Measurements from ENCODE around the gene KBTBD2. TPM values are rescaled to one million over a fixed set of nuclear protein-coding genes. Genes with fewer than 3 reads are reported as not detected.

Gene KBTBD2
- total and polyA plus RNA-seq, 2 experiments from 2014 or later: 11.6 to 34.9 TPM

GRCh38 chr7:32890793-32891042, 842 bp downstream of the KBTBD2 start (continued):
- no peak for TF ChIP-seq ZNF462 (CRISPR knock-in tag; IDR thresholded peaks at IDR 0.05)
- no peak for TF ChIP-seq CREB1 (CRISPR knock-in tag; IDR thresholded peaks at IDR 0.05; ENCODE audit: low read depth)
- no peak for TF ChIP-seq JUNB (IDR thresholded peaks at IDR 0.05; ENCODE audit: unreplicated experiment)
- TF ChIP-seq STAT1 (IDR thresholded peaks at IDR 0.05; ENCODE audit: unreplicated experiment): no peak
- TF ChIP-seq, protein P1, sequence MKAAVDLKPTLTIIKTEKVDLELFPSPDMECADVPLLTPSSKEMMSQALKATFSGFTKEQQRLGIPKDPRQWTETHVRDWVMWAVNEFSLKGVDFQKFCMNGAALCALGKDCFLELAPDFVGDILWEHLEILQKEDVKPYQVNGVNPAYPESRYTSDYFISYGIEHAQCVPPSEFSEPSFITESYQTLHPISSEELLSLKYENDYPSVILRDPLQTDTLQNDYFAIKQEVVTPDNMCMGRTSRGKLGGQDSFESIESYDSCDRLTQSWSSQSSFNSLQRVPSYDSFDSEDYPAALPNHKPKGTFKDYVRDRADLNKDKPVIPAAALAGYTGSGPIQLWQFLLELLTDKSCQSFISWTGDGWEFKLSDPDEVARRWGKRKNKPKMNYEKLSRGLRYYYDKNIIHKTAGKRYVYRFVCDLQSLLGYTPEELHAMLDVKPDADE (IDR thresholded peaks at IDR 0.05): no peak
- no peak for TF ChIP-seq EZH2phosphoT487 (IDR thresholded peaks at IDR 0.05; ENCODE audit: unreplicated experiment)

- peaks cover 57% of the 10 kb centered on the region for H3K79me2 ChIP-seq (replicated peaks; ENCODE audit: insufficient read depth)
- no peaks in the 10 kb centered on the region for H3K36me3 ChIP-seq (ENCODE audit: insufficient read depth)
- H3K4me2 ChIP-seq: peak overlapping the region; percentile 98
- peak overlapping the region; percentile 98 for H3K27ac ChIP-seq (ENCODE audit: low read depth)
- no peaks in the 10 kb centered on the region for H3K27me3 ChIP-seq (ENCODE audit: insufficient read depth)
- 0 out of 2 replicates have a peak overlapping the region, but pooled peaks have one; percentile 1 for H2AFZ ChIP-seq
- ATAC-seq (no peak), DNase-seq (ENCODE audit: low spot score) (peak; percentile 27)
- Mint-ChIP-seq H3K9me3 (no peaks in the 10 kb centered on the region), H3K4me3 (peak overlapping the region; percentile 96), H3K27me3 (ENCODE audit: insufficient read depth, low read depth, poor library complexity) (peaks cover 9% of the 10 kb centered on the region), H3K36me3 (ENCODE audit: low read depth) (peaks cover 2% of the 10 kb centered on the region; the same call in 1 of the 3 replicates), H3K27ac (peak overlapping the region; percentile 95), H3K4me1 (peaks cover 42% of the 10 kb centered on the region)
- peaks cover 15% of the 10 kb centered on the region; the same call in 1 of the 2 replicates for H3F3A ChIP-seq (replicated peaks; ENCODE audit: low read depth)
- peak overlapping the region; percentile 98 for H3K4me3 ChIP-seq
- no peak for TF ChIP-seq STAT1 (IDR thresholded peaks at IDR 0.05; ENCODE audit: unreplicated experiment)
- no peak for TF ChIP-seq JUNB (IDR thresholded peaks at IDR 0.05; ENCODE audit: unreplicated experiment)
- no peak for TF ChIP-seq EZH2 (IDR thresholded peaks at IDR 0.05; ENCODE audit: low read depth, unreplicated experiment)
- no peak for TF ChIP-seq POLR2AphosphoS5 (IDR thresholded peaks at IDR 0.05; ENCODE audit: low read depth)
- no peak for TF ChIP-seq REST (IDR thresholded peaks at IDR 0.05; ENCODE audit: unreplicated experiment)
- peaks cover 23% of the 10 kb centered on the region for H3K4me1 ChIP-seq (ENCODE audit: insufficient read depth)
- H4K20me1 ChIP-seq (replicated peaks; ENCODE audit: insufficient read depth): peaks cover 43% of the 10 kb centered on the region
- no peaks in the 10 kb centered on the region for H3K9me2 ChIP-seq (ENCODE audit: insufficient read depth)
Measured at GRCh38 chr7:32890010-32890792, 1.4 kb downstream of the KBTBD2 start.
